HG03439 (cell line): ENCODE results near the gene GOLGA1.
"Not testable (repeated sequence)": the region's sequence is repeated elsewhere in the genome, so short reads cannot be mapped to it uniquely, and the experiment has no call there.

Experiments
- ATAC-seq: cut with Tn5 transposase; IDR thresholded peaks from one replicate; pipeline ENCODE4 v1.9.1; 2021; ENCODE audit warnings: mild to moderate bottlenecking, moderate library complexity; ENCODE audit not compliant: unreplicated experiment

Gene GOLGA1, protein sequence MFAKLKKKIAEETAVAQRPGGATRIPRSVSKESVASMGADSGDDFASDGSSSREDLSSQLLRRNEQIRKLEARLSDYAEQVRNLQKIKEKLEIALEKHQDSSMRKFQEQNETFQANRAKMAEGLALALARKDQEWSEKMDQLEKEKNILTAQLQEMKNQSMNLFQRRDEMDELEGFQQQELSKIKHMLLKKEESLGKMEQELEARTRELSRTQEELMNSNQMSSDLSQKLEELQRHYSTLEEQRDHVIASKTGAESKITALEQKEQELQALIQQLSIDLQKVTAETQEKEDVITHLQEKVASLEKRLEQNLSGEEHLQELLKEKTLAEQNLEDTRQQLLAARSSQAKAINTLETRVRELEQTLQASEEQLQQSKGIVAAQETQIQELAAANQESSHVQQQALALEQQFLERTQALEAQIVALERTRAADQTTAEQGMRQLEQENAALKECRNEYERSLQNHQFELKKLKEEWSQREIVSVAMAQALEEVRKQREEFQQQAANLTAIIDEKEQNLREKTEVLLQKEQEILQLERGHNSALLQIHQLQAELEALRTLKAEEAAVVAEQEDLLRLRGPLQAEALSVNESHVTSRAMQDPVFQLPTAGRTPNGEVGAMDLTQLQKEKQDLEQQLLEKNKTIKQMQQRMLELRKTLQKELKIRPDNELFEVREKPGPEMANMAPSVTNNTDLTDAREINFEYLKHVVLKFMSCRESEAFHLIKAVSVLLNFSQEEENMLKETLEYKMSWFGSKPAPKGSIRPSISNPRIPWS

DNA sequence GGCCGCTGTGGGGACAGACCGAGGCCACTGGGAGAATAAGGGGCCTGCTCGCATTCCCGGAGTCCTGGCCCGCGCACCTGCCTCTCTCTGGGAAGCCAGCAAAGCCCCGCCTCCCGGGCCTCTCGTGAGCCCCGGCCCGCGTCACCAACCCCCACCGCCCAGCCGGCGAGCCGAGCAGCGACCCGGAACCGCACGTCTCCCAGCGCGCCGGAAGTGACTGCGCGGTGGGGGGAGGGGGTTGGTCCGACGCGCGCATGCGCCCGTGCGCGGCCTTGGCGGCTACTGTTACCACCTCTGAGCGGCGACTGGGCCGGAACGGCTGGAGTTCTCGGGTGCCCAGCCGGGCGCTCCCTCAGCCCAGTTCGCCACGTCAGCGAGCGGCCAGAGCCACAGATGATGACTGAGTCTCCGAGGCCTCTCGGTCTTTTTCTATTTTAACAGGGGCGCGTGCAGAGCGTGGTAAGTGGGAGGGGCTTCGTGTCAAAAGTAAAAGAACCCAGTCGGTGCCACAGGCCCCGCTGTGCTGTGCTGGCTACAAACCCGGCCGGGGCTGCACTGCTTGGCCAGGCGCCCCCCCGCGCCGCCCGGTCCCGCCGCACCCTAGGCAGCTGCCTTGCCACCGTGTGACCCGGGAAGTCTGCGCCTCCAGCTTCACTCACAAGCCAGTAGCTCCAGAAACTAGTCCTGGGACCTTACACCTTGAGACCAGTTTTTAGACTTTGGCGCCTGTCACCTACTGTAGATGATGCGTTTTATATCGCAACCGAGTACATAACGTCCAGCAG is at the start of gene GOLGA1:
GOLGA1 (minus strand) TSS at position 190 of the 785 bp plus-strand sequence. CDS start 2,372 bp downstream, outside the sequence.
- ATAC-seq = peak; percentile 83

DNA sequence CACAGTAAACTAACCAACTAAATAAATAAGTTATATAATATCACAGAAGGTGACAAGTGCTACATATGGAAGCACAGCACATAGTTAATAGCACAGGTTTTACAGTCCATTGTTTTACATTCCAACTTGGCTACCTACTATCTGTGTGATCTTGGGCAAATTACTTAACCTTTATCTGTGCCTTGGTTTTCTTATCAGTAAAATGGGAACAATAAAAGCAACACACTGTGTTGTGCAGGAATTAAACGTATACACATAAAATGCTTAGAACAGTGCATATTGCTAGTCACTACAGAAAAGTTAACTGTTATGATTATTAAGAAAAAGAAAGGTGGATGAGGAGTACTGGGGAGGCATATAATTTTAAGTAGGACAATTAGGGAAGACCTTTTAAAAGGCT is 42.8 kb upstream of the GOLGA1 start:
- ATAC-seq = no peak

DNA sequence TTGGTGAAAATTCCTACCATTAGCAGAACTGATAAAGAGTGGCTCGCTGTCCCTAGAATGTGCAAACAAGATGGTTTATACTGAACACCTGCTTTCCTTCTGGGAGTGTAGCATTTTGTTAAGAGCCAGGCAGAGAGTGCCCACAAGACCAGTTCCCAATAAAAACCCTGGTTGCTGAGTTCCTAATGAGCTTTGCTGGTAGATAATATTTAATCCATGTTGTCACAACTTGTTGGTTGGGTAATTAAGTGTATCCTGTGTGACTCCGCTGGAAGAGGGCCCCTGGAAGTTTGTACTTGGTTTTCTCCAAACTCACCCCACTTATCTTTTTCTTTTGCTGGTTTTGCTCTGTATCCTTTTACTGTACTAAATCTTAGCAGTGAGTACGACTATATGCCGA is 39.5 kb upstream of the GOLGA1 start:
- no peak for ATAC-seq

- no peak for ATAC-seq
Observed at GRCh38 chr9:124975131-124975530, 34.2 kb upstream of the GOLGA1 start.

DNA sequence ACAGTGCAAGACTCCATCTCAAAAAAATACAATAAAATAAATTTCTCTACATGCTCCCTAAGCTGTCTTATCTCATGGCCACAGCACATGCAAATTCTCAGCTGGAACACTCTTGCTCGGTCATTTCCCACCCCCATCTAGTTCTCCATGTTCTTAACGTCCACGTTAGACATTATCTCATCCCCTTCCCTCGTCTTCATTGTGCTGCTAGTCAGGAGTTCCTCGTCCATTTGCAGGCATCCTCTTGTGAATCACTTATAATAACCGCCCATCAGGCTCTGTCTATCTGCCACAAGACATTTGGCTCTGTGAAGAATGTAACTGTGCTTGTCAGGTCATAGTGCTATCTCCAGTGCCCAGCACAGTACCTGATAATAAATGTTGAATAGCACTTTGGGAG is 32.9 kb upstream of the GOLGA1 start:
- no peak for ATAC-seq

GRCh38 chr9:124972241-124972770 is 31.4 kb upstream of the GOLGA1 start:
- ATAC-seq = no peak

DNA sequence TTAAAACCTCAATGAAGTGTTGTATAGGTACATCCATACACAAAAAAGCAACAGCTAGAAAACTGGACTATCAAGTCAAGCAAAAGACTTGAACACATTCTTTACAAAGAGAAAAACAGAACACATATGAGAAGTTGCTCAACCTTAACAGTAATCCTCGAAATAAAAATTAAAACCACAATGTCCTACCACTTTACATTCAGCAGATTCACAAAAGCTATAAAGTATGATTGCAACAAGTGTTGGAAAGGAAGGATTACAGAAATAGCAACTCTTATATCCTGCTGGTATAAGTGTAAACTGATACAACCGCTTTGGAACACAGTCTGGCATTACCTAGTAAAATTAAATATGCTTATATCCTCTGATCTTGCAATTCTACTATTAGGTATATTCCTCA is 28.5 kb upstream of the GOLGA1 start:
- ATAC-seq = no peak

- no peak for ATAC-seq
Observed at GRCh38 chr9:124968238-124968637, 27.4 kb upstream of the GOLGA1 start.

- not testable (repeated sequence) for ATAC-seq
Observed at GRCh38 chr9:124965775-124966568, 25.1 kb upstream of the GOLGA1 start.

GRCh38 chr9:124964604-124965003 is 23.7 kb upstream of the GOLGA1 start:
- ATAC-seq = no peak

- ATAC-seq = no peak
Observed at GRCh38 chr9:124964056-124964455, 23.2 kb upstream of the GOLGA1 start.

DNA sequence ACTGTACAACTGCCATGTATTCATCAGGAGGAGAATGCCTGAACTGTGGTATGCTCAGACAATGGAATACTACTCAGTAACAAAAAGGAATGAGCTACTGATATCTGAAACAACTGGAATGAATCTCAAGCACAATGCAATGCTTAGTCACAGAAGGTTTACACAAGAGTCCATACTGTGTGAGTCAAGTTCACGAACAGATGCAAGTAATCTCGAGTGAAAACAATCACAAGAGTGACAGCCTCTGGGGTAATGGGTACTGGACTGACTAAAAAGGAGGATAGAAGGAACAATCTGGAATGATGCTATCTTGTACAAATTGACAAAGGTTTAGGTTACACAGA is 19.5 kb upstream of the GOLGA1 start:
- no peak for ATAC-seq

DNA sequence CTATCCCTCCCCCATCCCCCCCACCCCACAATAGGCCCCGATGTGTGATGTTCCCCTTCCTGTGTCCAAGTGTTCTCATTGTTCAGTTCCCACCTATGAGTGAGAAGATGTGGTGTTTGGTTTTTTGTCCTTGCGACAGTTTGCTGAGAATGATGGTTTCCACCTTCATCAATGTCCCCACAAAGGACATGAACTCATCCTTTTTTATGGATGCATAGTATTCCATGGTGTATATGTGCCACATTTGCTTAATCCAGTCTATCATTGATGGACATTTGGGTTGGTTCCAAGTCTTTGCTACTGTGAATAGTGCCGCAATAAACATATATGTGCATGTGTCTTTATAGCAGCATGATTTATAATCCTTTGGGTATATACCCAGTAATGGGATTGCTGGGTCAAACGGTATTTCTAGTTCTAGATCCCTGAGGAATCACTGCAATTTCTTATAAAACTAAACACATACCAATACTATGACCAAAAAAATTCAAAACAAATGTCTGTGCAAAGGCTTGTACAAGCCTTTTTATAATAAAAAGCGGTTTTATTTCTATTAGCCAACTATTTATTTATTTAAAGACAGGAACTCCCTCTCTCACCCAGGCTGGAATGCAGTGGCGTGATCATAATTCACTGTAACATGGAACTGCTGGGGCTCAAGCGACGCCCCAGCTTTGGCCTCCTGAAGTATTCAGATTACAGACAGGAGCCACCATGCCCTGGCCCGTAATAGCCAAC is 19.0 kb upstream of the GOLGA1 start:
- ATAC-seq = not testable (repeated sequence)

DNA sequence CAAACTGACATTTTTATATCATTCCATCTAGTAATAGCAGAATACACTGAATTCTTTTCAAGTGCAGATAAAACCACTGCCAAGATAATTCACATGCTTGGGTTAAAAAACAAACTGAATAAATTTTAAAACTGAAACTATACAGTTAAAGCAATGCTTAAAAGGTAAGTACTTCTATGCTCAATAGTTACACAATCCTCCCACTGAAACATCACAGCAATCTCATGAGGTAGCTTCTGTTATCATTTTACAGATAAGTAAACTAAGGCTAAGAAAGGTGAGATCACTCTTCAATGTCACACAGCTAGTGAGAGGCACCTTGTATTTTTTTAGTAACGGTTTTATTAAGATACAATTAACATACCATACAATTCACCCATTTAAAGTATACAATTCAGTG is 13.4 kb upstream of the GOLGA1 start:
- ATAC-seq = no peak

DNA sequence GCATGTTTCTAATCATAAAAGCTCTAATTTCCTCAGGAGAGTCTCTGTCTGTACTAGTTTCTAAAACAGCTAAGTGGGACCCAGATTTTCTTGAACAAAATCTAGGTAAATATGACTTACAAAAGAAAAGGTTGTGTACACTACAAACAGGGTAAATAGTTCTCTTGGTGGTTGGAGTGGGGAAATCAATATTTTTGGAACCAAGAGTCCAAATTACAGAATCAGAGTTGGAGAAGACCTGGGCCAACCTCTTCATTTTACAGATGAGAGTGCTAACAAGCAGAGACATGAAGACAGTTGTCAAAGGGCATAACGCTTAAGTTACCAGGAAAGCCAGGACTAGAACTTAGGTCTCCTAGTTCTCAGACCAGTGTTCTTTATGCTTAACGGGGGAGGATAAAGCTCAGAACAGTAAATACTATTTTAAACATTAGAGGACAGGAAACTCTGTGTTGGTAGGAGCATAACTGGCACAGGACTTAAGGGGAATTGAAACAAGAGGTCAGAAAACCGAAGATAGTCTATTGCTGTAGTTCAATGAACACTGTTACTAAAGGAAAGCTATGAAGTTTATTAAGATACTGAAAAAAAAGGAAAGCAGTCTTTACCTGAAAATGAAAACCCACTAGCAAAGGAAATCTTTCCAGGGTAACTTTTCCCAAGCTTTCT is 9.3 kb upstream of the GOLGA1 start:
- no peak for ATAC-seq

GRCh38 chr9:124949387-124949786 is 8.5 kb upstream of the GOLGA1 start:
- ATAC-seq = no peak

DNA sequence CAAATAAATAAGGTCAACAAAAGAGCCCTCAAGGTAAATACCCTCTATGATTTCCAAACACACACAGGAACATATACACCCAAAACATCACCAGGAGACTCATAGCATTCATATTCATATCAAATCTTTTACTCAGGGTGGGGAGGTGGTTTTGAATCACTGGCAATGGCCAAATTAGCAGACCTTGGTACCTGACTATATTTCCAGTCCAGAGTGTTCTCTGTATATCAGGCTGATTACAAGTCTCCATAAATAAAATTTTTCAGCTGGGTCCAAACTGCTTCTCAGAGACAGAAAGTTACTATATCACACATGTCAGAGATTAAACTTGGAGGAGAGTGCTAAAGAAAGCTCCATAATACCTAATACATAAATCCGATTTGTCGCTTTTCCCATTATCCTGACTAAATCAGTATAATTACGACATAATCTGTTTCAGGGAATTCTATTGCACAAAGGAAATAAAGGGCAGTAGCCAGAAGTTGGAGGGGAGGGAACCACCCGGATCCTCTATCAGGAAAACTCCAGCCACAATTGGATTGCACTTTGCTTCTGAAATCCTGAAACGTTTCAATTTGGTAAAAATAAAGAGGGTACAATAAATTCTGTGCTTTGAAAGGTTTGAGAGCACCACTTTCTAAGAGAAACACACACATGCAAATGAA is 7.0 kb upstream of the GOLGA1 start:
- ATAC-seq = no peak

DNA sequence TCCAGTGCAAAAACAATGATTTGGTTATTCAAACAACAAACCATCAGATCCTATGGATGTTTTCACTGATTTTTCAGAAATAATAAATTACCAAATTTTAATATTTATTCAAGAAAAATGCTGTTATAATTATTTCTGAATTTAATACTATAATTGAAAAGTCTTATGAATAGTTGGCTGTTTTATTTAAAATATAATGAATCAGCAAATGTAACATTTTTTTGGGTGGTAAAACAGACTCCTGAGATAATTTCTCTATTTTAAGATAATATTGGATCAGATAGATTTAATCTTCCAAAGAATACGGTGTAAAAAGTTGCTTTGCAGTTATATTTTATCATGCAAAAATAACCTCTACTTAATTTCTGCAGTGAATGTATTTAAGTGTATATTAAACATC is 5.3 kb upstream of the GOLGA1 start:
- ATAC-seq = no peak
